Lower leg skin (tissue), 4 donors: ENCODE measurements around the gene DAP. TPM values are rescaled to one million over a fixed set of nuclear protein-coding genes. Genes with fewer than 3 reads are reported as not detected.
"Not testable (repeated sequence)": the region's sequence is repeated elsewhere in the genome, so short reads cannot be mapped to it uniquely, and the experiment has no call there.

Experiments used
- DNase-seq, 2 donors: peaks; one replicate each; pipeline ENCODE4 v3.0.0-alpha.2; 2019; ENCODE audit warnings: low spot score in 2 of 2
- H3K4me3 ChIP-seq: fragments of 200-600 bp; sonication (generic); 2 replicates; pipeline ENCODE4 v1.5.1; 2017; ENCODE audit warnings: mild to moderate bottlenecking, low read depth; ENCODE audit not compliant: poor library complexity, severe bottlenecking
- POLR2A ChIP-seq, 2 donors: fragments of 450-650 bp; IDR thresholded peaks; one replicate each; pipeline ENCODE4 v1.6.1; 2016 to 2017; ENCODE audit warnings: antibody characterized with exemption in 2 of 2, mild to moderate bottlenecking in 1 of 2, moderate library complexity in 1 of 2
- WGBS, 2 donors: methylation state at CpG; one replicate each; pipeline ENCODE4 v1.1.5; 2018; 5-methylcytosine and 5-hydroxymethylcytosine counted together
- intact Hi-C: fragments of 100-400 bp; cut with DNase I; formaldehyde crosslinking; loops from one replicate; pipeline ENCODE4 v1.15.0; 2023; ENCODE audit warnings: low total_unique reads
- total RNA-seq, 4 donors: library from RNA; depleted of rRNA; stranded (reverse); fragments of >200 nt; gene quantifications; one replicate each; pipeline ENCODE4 v1.1.0, GENCODE V29; 2016
- TF ChIP-seq, protein P1 (sequence below), 3 donors: fragments of 450-650 bp; IDR thresholded peaks; one replicate each; pipeline ENCODE4 v1.5.1; 2016; ENCODE audit warnings: antibody characterized with exemption in 3 of 3, mild to moderate bottlenecking in 3 of 3, moderate library complexity in 2 of 3

Gene DAP
- total RNA-seq, 4 donors from 2014 or later = 36.4 to 41.9 (median 39.7) TPM

DNA sequence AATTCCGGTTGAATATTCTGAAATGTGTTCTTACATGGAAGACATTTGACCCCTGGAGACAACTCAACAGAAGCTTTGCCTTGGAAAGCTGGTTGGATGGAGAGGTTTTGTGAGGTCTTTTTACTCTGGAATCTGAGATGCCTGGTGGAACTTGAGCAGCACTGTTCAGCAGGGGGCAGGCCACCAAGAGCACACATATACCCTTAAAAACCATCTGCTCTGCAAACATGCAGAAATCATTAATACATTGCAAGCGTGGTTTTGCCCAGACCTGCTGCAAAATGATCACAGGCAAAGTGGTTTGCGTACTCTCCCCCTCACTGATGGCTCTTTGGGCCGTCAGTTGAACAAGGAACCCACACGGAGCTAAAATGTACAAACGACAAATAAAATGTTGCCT is 32.8 kb upstream of the DAP start:
- no peak overlapping the region for H3K4me3 ChIP-seq
- TF ChIP-seq, protein P1, sequence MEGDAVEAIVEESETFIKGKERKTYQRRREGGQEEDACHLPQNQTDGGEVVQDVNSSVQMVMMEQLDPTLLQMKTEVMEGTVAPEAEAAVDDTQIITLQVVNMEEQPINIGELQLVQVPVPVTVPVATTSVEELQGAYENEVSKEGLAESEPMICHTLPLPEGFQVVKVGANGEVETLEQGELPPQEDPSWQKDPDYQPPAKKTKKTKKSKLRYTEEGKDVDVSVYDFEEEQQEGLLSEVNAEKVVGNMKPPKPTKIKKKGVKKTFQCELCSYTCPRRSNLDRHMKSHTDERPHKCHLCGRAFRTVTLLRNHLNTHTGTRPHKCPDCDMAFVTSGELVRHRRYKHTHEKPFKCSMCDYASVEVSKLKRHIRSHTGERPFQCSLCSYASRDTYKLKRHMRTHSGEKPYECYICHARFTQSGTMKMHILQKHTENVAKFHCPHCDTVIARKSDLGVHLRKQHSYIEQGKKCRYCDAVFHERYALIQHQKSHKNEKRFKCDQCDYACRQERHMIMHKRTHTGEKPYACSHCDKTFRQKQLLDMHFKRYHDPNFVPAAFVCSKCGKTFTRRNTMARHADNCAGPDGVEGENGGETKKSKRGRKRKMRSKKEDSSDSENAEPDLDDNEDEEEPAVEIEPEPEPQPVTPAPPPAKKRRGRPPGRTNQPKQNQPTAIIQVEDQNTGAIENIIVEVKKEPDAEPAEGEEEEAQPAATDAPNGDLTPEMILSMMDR (IDR thresholded peaks at IDR 0.05) = no peak
- no peak for TF ChIP-seq POLR2A (IDR thresholded peaks at IDR 0.05)
- DNase-seq = no peak
- intact Hi-C loops = no loop called here
- 39 to 60% methylated on average over 6 of the region's 6 CpGs for WGBS, 2 donors

DNA sequence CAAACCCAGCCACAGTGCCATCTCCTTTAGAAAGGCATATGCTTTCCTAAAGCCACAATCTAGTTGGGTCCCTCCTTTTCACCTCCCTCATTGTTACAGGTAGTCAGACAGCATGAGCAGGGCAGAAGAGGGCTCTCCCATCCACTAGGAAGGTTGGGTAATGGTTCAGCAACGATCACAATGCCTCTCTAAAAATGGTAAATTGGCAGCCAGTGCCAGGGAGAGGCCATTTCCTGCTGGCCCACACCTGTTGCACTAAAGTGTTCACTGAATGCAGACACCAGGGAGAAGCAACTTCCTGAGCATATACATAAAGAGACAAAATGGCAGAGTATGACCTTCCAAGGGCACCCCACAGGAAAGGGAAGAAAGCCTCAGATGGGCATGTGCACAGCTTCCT is 31.3 kb upstream of the DAP start:
- 40% methylated on average over 1 of the region's 1 CpG for WGBS, 2 donors
- no peak overlapping the region for H3K4me3 ChIP-seq
- intact Hi-C loops = no loop called here
- DNase-seq = no peak
- no peak for TF ChIP-seq POLR2A (IDR thresholded peaks at IDR 0.05)
- TF ChIP-seq, protein P1 (IDR thresholded peaks at IDR 0.05) = no peak

DNA sequence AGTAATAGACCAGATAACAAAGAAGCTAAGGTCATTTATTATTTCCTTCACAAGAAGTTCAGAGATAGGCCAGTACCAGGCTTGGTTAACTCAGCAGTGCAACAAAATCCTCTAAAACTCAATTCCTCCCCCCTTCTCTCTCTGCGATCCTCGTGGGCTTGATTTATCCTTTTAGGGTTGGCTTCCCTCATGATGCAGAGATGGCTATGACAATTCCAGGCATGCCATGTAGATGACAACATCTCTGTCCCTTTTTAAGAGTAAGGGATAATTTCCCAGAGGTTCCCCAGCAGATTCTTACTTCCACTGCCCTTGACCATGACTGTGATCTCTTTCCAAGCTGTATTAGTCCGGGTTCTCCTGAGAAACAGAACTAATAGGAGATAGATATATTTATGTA is 28.7 kb upstream of the DAP start:
- 69 to 83% methylated on average over 3 of the region's 3 CpGs for WGBS, 2 donors
- TF ChIP-seq, protein P1 (IDR thresholded peaks at IDR 0.05) = no peak
- no peak for TF ChIP-seq POLR2A (IDR thresholded peaks at IDR 0.05)
- H3K4me3 ChIP-seq = no peak overlapping the region
- DNase-seq = no peak
- intact Hi-C loops = no loop called here

DNA sequence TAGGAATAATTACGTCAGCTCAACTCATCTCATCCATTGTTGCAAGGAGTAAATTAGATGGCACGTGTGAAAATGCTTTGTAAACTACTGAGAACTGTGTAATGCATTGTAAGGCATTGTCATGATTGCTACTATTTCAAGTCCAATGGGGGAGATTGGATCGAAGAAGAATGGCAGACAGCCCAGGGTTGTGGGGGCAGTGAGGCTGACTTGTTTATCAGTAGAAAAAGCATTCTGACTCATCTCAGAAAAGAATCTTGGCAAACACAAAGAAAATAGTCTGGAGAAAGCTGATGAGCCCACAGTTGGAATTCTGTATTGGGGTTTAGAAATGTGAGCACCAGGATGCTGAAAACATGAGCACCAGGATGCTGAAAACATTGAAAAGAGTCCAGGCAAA is 28.0 kb upstream of the DAP start:
- intact Hi-C loops = no loop called here
- TF ChIP-seq POLR2A (IDR thresholded peaks at IDR 0.05) = no peak
- TF ChIP-seq, protein P1 (IDR thresholded peaks at IDR 0.05) = no peak
- no peak overlapping the region for H3K4me3 ChIP-seq
- peak in 1 of 2 donors; percentile 23 for DNase-seq
- 50 to 54% methylated on average over 3 of the region's 3 CpGs for WGBS, 2 donors

DNA sequence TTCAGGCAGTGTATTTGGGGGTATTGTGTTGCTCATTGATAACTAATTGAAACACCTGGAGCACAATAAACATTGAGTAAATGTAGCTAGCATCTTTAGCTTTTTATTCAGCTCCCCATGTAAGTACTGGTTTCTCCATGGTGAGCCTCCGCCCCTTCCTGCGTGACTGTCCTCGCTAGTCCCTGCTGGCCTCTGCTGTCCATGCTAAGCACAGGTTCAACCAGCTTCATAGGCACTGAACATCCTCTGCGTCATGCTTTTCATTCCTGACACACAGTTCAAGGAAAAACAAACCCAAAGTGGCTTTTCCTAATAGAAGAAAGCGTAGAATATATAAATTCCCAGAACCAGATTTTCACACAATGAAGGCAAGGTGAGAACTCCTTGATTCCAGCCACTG is 27.3 kb upstream of the DAP start:
- 95 to 96% methylated on average over 5 of the region's 5 CpGs for WGBS, 2 donors
- DNase-seq = no peak
- intact Hi-C loops = no loop called here
- no peak for TF ChIP-seq POLR2A (IDR thresholded peaks at IDR 0.05)
- TF ChIP-seq, protein P1 (IDR thresholded peaks at IDR 0.05) = no peak
- no peak overlapping the region for H3K4me3 ChIP-seq

DNA sequence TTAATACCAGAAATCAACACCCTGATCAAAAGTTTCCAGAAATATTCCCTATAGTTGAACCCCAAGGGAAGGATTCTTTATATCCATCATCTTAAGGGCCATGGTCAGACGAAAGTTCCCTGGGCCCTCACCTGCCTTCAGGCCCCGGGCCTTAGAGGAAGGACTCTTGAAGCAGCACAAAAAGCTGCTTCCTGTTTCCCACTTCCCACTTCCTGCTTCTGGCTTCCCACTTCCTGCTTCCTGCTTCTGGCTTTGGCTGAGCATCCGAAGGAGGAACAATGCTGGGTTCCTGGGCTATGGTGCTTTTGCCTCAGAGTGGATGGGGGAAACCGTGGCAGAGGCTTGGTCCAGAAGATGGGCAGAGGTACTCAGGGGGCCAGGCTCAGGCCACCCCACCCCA is 25.8 kb upstream of the DAP start:
- 84 to 85% methylated on average over 4 of the region's 4 CpGs for WGBS, 2 donors
- TF ChIP-seq, protein P1 (IDR thresholded peaks at IDR 0.05) = no peak
- TF ChIP-seq POLR2A (IDR thresholded peaks at IDR 0.05) = no peak
- no peak overlapping the region for H3K4me3 ChIP-seq
- intact Hi-C loops = no loop called here
- DNase-seq = no peak

DNA sequence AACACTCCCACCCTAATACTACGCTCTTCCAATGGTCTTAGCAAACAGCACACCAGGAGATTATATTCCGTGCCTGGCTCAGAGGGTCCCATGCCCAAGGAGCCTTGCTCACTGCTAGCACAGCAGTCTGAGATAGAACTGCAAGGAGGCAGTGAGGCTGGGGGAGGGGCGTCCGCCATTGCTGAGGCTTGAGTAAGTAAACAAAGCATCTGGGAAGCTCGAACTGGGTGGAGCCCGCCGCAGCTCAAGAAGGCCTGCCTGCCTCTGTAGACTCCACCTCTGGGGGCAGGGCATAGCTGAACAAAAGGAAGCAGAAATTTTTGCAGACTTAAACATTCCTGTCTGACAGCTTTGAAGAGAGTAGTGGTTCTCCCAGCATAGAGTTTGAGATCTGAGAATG is 19.2 kb upstream of the DAP start:
- H3K4me3 ChIP-seq, DNase-seq, intact Hi-C loops: not testable (repeated sequence)
- WGBS, 2 donors = 86 to 91% methylated on average over 7 of the region's 7 CpGs
